ENCODE measurements around the gene USH1C. TPM values are rescaled to one million over a fixed set of nuclear protein-coding genes. Genes with fewer than 3 reads are reported as not detected.

Gene USH1C
- total RNA-seq = not detected

GRCh38 chr11:17544181-17544622 is at the start of gene USH1C:
USH1C (minus strand) TSS chr11:17544416; CDS start chr11:17544307, 109 bp downstream.
- Histone ChIP-seq H3K27ac (replicated peaks in 1 of 4) (no peak within 1 kb of the TSS), H3K36me3 (no peaks in the 10 kb centered on the region), H3K9me3 (no peaks in the 10 kb centered on the region), H3K4me1 (peaks cover 3 to 9% (median 8%) of the 10 kb centered on the region in 4 donors), H3K27me3 (peaks cover 0 to 67% (median 8%) of the 10 kb centered on the region in 4 donors), H3K4me3 (peak within 1 kb of the TSS; percentile 12 to 37 (median 18))
- intact Hi-C loops (cut with DNase I) = no loop called here
- DNase-seq (ENCODE audit: extremely low spot score) = no peak
- TF ChIP-seq CTCF (IDR thresholded peaks at IDR 0.05) (no peak), POLR2AphosphoS5 (IDR thresholded peaks at IDR 0.05) (no peak), EP300 (IDR thresholded peaks at IDR 0.05) (no peak), POLR2A (IDR thresholded peaks at IDR 0.05; ENCODE audit: low read depth) (no peak)
- 12% methylated on average over 6 of the region's 32 CpGs for WGBS

GRCh38 chr11:17593466-17594245 is 49.4 kb upstream of the USH1C start:
- Histone ChIP-seq H3K27ac (replicated peaks in 1 of 4) (no peak overlapping the region), H3K4me1 (no peaks in the 10 kb centered on the region), H3K4me3 (no peak overlapping the region), H3K9me3 (no peaks in the 10 kb centered on the region), H3K36me3 (no peaks in the 10 kb centered on the region), H3K27me3 (peaks cover 0 to 11% (median 0%) of the 10 kb centered on the region in 4 donors)
- TF ChIP-seq EP300 (IDR thresholded peaks at IDR 0.05) = no peak
- no peak for TF ChIP-seq POLR2A (IDR thresholded peaks at IDR 0.05; ENCODE audit: low read depth)
- TF ChIP-seq CTCF (IDR thresholded peaks at IDR 0.05) = no peak
- TF ChIP-seq POLR2AphosphoS5 (IDR thresholded peaks at IDR 0.05) = no peak
- intact Hi-C loops (cut with DNase I) = no loop called here
- WGBS = 73% methylated on average over 7 of the region's 9 CpGs
- DNase-seq (ENCODE audit: extremely low spot score) = no peak

GRCh38 chr11:17591293-17591692 is 47.1 kb upstream of the USH1C start:
- TF ChIP-seq POLR2AphosphoS5 (IDR thresholded peaks at IDR 0.05) = no peak
- TF ChIP-seq CTCF (IDR thresholded peaks at IDR 0.05) = no peak
- TF ChIP-seq POLR2A (IDR thresholded peaks at IDR 0.05; ENCODE audit: low read depth) = no peak
- no peaks in the 10 kb centered on the region for H3K9me3 ChIP-seq
- 78% methylated on average over 5 of the region's 11 CpGs for WGBS
- intact Hi-C loops (cut with DNase I) = no loop called here
- H3K4me1 ChIP-seq = no peaks in the 10 kb centered on the region
- H3K27ac ChIP-seq (replicated peaks in 1 of 4) = no peak overlapping the region
- no peaks in the 10 kb centered on the region for H3K36me3 ChIP-seq
- DNase-seq (ENCODE audit: extremely low spot score) = no peak
- no peak overlapping the region for H3K4me3 ChIP-seq
- peaks cover 0 to 10% (median 0%) of the 10 kb centered on the region in 4 donors for H3K27me3 ChIP-seq

DNA sequence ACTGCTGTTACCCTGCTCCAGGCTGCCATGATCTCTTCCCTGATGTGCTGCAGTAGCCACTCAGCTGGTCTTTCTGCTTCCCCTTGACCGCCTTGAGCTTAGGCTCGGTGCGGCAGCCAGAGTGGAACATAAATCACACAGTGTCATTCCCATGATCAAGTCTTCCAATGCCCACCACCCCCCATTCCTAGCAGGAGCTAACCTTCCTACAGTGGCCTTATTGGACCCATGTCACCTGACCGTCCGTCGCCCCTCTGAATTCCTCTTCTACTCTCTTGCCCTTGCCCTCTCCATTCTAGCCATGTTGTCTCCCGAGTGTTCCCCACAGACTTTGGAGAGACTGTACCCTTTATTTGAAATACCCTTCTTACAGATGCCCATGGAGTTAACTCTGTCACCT is 46.2 kb upstream of the USH1C start:
- Histone ChIP-seq H3K27ac (replicated peaks in 1 of 4) (no peak overlapping the region), H3K4me1 (no peaks in the 10 kb centered on the region), H3K9me3 (no peaks in the 10 kb centered on the region), H3K36me3 (no peaks in the 10 kb centered on the region), H3K4me3 (no peak overlapping the region), H3K27me3 (peaks cover 0 to 10% (median 0%) of the 10 kb centered on the region in 4 donors)
- TF ChIP-seq POLR2A (IDR thresholded peaks at IDR 0.05; ENCODE audit: low read depth) = no peak
- no peak for TF ChIP-seq POLR2AphosphoS5 (IDR thresholded peaks at IDR 0.05)
- no peak for TF ChIP-seq CTCF (IDR thresholded peaks at IDR 0.05)
- TF ChIP-seq EP300 (IDR thresholded peaks at IDR 0.05) = no peak
- WGBS = 87% methylated on average over 7 of the region's 7 CpGs
- intact Hi-C loops (cut with DNase I) = no loop called here
- DNase-seq (ENCODE audit: extremely low spot score) = no peak
